Stimulated activated CD4-positive, alpha-beta T cell treated with anti-CD3 and anti-CD28 coated beads, Interleukin-2, amount 100 ng/mL, for 24 hours (primary cell): ENCODE data around the gene TPGS2.
A peak's percentile ranks its signal among the peaks of the same experiment; 100 is the strongest.
"Not testable (repeated sequence)": the region's sequence is repeated elsewhere in the genome, so short reads cannot be mapped to it uniquely, and the experiment has no call there.

Experiments
- DNase-seq, 2 donors: peaks; one replicate each; pipeline ENCODE4 v3.0.0-alpha.2; 2020

Gene TPGS2

DNA sequence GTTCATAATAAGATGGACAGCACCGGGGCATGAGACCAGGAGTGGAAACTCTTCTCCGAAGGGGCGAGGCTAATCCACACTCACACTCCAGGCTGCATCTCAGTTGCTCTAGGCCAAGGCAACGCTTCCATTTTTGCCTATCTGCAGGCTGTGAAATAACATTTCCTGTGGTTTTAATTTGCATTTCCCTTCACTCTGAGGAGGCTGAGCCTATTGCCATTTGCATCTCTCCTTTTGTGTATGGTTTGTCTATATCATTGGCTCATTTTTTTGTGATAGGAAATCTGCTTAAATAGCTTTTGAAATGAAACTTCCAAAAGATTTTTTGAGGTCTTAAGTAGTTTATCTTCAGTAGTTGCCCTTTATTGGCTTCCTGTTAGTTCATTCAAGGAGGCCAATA lies 57.6 kb downstream of the TPGS2 start:
- DNase-seq = no peak

DNA sequence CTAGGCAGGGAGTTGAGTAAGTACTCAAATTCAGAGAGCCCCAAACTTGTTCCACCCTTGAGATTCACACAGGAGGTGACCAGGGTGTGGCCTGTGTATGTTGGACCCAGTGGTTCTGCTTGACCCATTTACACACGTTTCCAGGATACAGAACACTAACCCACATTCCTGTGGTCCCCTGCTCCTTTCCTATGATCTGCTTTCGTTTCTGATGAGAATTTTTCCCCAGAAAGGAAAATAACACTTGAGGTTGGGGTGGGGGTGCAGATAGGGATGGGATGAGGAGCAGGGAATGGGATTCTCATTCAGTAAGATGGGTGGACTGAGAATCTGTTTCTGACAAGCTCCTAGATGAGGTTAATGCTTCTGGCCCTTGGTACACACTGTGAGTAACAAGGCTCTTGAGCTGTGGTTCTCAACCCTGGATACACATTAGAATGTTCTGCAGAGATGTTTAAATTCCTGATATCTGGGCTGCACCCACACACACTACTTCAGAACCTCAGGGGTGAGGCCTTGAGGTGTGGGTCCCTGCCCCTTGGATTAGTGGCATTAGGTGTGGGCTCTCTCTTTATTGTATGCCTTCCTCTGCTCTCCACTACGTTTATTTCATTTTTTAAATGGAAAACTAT lies 58.4 kb downstream of the TPGS2 start:
- no peak for DNase-seq

DNA sequence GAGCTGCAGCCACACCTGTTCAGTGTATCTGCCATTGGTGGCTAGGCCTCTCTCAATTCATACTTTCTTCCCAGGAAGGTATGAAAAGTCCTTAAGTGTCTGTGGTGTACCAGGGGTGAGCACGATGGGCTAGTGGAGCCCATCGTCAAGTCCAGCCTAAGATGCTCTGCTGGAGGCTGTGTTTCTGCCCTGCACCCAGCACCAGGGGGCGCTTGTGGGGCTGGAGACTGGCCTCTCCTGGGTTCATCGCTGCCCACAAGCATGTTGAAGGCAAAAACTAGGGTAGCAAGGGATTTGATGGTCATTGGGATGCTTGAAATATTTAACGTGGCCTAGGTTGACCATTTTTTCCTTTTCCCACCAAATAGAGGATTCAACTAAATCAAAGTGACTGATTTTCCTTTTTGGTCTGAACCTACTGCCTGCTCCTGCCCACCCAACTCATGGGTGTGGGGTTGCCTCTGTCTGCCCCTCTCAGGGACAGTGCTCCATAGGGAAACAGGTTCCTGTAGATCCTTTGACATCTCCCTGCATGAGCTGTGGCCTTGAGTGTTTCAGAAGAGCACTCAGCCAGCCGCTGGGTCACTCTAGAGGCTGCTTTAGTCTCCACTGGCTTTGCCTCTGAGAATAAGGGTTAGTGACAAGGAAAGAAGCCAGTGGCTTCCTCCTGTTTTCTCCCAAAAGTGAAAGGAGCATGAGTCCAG lies 59.0 kb downstream of the TPGS2 start:
- DNase-seq = peak in 1 of 2 donors; percentile 39

DNA sequence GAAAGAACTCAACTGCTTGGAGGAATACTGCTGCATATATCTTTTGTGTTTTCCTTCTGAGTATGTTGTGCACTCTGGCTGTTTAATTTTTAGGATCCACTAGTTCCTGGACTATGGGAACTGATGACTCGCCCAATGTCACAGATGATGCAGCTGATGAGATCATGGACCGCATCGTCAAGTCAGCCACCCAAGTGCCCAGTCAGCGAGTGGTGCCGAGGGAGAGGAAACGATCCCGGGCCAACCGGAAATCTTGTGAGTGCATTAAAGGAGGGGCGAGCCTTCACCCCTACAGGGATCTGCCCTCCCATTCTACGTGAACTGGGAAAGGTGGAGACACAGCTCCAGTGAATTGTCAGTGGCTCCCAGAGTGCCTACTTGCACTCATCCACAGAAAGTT lies 59.6 kb downstream of the TPGS2 start:
- no peak for DNase-seq

DNA sequence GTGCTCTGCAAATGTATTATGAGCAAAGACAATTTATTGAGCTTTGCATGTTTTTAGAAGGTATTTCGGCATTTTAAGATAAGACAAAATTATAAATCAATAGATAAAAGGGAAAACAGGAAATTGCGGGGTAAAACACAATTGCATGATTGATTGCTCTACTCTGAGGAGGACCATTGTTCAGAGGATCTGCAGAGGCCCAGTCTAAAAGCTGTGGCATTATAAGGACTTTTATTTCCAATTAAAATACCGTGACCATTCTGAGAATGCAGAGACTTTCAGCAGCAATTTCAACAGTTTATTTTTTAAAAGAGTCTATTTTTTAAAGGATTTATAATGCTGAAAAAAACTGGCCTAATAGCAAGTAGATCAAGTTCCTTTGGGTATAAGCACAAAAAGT lies 62.0 kb downstream of the TPGS2 start:
- no peak for DNase-seq

DNA sequence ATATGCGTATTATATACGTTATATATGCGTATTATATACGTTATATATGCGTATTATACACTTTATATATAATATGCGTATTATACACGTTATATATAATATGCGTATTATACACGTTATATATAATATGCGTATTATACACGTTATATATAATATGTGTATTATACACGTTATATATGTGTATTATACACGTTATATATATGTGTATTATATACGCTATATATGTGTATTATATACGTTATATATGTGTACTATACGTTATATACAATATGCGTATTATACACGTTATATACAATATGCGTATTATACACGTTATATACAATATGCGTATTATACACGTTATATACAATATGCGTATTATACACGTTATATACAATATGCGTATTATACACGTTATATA lies 65.8 kb downstream of the TPGS2 start:
- DNase-seq = not testable (repeated sequence)

DNA sequence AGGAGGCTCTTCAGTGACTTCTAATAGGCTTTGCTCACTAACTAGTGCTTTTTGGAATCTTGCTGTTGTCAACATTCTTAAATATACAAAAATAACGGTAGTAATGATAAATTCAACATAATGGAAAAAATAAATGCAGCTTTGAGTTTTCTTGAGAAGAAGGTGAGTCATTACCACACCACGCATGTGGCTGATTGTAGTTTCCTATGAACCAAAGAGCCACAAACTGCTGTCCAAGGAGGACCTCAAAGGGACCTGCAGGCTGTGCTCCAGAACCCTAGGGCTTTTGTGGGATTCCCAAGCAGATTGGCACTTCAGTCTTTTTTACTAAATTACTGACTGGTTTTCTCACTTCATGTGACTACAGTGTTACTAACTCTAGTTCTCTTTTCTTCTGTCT lies 66.7 kb downstream of the TPGS2 start:
- no peak for DNase-seq

DNA sequence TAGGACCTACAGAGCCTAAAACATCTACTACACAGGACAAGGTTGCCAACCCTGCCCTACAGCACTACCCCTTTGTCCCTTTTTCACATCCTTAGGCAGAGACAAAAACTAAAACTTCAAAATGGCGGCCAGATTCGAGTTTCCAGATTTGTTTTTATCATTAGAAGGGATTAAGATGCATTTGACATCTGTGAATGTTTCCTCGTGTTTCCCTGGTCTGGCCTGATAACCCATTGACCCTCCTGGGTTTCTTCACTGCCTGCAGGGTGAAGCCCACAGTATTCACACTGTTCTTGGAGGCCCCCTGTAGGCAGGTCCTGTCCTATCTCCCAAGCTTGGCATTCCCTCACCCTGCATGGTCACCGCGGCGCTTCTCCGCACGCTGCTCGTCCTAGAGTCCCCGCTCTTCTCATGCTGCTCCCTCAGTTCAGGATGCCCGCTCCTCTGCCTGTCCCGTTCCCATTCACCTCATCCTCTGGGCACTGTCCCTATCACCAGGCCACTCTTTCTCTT lies 67.6 kb downstream of the TPGS2 start:
- no peak for DNase-seq

DNA sequence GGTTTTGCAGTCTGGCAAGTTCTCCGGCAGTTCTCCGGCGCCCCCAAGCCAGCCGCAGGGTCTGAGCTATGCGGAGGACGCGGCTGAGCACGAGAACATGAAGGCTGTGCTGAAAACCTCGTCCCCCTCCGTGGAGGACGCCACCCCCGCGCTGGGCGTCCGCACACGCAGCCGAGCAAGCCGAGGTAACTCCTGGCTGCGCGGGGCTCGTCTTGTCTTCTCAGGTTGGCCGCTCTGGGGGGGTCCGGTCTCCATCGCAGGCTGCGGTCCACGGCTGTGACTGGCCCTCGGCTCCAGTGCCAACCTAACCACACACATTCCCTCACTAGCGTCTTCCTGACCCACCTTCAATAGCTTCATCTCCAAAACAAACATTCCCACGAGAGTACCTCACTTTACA lies 68.2 kb downstream of the TPGS2 start:
- no peak for DNase-seq

DNA sequence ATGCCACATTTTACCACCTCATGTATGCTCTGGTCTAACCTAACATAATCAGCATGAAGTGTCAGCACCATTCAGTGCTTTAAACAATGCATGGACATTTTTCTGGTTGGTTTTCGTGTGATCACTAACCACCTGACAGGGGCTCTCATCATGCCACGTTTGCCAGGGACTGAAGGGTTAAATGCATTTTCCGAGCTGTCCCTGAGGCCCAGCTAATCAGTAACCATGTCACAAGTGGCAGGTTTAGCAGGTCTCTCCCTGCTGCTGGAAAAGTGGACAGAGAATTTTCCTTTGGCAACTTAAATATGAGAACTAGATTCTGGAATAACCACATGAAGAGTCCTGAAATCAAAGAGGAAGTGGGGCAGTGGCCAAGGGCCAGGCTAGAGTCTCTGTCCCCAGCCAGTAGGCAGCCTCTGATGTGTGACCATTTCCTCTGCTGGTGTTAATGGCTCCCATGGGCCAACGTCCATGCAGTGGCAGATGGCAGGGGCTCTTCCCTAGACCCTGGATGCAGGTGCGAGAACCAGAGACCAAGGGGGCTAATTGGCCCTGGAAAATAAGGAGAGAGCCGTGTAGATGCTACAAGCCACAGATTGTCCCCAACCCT lies 69.5 kb downstream of the TPGS2 start:
- no peak for DNase-seq

DNA sequence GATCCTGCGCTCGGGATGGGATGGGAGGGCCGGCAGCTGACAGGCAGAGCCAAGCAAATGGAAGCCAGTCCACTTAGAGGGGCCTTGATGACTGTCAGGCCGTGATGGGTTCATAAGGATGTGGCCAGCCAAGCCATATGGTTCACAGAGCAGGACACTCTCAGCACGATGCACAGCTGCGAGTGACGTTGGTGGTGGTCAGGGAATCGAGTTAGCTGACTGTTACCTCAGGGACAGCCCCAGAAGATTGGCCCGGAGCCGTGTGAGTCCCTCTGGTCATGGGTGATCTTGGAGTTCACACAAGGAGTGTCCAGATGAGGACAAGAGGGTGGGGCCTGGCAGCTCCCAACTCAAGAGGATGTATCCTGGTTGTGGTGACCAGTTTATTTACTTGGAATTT lies 70.2 kb downstream of the TPGS2 start:
- DNase-seq = no peak

DNA sequence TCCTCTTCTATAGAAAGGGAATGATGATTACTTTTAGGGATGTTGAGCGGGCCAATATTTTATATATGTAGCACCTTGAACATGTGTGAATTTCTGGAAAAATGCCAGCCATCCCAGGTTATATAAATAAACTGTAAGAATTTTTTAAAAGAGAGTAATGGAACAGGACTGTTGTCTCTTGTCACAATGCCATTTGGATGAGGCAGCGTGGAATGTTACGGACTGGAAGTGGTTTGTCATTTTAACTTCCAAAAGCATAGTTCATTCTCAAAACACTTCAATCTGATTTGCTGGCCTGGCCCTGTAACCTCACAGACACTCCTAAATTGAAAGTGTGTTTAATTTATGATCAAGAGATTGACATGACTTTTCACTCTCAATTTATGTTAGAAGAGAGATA lies 70.8 kb downstream of the TPGS2 start:
- no peak for DNase-seq

DNA sequence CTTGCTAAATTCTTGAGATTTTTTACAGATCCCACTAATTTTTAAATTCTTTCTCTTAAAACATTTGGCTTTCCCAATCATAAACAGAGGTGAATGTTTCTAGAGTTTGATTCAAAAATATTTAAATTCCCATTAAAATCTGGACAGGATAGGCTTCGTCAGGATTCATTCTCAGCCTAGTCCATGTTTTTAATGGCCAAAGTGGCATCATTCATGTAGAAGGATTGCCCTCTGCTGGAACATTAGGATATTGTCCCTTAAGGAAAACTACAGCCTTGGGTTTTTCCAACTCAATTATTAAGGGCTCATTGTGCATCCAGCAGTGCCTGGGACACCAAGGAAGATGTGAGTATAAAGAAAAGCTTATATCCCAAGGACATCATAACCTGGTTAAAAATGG lies 71.7 kb downstream of the TPGS2 start:
- DNase-seq = no peak

DNA sequence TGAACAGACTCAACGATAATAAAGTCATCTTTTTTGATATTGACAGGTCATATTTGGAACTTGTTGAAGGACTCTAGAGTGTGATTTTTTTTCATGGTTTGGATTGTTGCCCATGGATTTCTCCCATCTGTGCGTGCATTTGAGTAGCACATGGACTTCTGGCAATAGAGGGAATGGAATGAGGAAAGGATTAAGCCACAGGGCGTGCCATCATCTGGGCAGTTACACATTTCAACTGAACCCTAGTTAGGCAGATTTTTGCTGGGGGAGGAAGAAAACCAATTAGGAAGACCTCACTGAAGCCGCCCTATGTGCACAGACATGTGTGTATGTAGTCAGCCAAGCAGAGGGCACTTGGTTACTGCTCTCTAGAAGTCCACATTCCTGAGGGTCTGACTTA lies 72.6 kb downstream of the TPGS2 start:
- no peak for DNase-seq

DNA sequence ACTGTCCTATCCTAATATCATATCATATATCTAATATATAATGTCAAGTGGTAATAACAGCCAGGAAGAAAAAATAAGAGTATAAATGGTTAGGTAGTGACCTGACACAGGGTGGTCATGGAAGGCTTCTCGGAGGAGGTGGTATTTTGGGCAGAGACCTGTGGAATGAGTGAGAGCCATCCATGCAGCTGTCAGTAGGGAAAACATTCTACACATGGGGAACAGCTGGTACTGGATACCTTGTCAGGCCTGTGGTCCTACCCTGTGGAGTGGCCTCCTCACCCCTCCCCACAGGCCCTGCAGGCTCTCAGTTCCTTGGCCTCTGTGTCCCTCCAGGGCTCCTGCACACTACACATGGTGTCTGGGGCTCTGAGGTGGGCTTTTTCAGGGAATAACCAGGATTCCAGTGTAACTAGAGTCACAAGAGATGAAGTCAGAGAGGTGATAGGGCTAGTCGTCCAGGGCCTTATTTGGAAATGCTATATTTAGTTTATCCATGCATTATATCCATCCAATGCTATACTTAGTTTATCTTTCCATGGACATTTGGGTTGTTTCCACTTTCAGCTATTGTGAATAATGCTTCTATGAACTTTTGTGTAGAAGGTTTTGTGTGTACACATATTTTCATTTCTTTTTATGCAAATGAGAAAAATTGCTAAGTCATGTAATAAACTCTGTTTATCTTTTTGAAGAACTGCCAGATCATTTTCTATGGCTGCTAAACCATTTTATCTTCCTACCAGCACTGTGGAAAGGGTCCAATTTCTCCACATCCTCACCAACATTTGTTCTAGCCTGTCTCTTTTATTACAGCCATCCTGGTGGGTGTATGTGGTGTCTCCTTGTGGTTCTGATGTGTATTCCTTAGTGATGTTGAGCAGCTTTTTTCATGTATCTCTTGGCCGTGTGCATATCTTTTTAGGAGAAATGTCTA lies 75.6 kb downstream of the TPGS2 start:
- DNase-seq = no peak

DNA sequence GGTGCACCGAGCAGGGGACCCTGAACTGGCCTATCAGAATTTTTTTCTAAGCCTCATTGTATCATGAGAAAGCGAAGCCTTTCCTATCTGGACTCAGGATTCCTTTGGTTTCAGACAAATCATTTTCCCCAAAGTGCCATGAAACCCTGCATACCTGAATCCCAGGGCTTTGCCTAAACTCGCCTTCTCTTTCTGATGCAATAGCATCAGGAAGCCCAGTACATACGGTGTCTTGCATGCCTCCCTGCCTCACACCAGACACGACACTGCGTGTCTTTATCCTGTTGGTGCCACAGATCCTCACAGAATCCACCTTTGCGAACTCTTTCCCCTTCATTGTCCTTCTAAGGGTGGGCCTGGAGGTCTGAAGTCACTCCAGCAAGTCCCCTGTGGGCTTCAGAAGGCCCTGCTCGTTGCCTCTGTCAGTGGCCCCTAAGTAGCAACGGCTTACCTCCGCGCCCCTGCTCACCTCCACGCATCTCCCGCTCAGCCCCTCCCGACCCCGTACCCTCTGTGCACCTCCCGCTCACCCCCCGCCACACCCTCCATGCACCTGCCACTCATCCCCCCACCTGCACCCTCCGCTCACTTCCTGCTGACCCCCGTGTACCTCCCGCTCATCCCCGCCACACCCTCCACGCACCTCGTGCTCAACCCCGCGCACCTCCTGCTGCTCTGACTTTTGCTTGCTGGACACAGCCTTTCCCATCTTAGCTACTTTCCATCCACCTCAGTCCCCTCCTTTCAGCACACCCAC lies 83.4 kb downstream of the TPGS2 start:
- no peak for DNase-seq

DNA sequence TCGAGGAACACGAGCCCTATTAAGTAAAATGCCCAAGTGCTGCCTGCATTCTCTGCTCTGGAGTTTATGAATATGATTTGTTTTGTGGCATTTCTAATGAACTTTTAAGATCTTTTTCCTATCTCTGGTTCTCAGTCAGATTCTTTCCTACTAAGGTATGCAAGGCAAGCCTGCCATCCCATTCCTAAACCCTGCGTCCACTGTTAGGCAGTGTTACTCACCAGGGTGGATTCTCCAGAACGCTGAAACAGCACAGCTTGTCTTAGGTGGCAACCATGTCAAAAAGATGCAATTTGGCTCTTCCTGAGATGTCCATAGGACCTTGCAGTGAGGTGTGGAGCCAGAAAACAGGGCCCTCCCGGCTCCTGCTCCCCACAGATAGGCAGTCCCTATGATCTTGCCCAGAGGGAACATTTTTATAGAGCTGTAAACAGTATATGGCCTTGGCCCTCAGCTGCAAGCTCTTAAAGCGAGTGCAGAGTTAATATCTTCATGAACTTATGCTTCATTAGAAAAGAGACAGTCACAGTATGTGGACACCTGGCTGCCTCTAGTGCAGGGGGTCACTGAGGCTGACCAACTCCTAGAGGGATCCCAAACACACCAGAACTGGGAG lies 84.4 kb downstream of the TPGS2 start:
- DNase-seq = no peak
